NB4 (cell line): ENCODE results near the gene ARMC9.

Experiments
- TF ChIP-seq, protein P1 (sequence below): IDR thresholded peaks from one replicate; pipeline ENCODE4 v1.5.1; 2012; ENCODE audit warnings: low read depth, low read length
- TF ChIP-seq, protein P2 (sequence below): IDR thresholded peaks from 2 replicates; pipeline ENCODE4 v1.6.1; 2011; ENCODE audit warnings: low read depth, low read length

DNA sequence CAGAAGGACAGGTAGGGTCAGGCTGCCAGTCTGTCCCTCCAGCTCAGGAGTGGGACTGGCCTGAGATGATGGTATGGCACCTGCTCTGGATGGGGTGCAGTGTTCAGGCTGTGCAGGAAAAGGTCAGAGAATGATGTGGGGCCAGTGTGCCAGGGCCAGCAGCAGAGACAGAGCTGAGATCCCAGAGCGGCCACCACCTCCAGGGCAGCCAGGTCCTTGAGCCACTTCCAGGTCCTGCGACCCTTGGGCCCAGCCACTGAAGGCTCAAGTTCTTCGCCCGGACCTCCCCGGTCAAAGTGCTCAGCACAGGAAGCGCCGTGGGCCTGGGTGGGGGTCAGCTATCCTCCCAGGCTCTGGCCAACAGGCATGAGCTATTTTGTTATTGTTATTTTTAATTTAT lies 12.1 kb upstream of the ARMC9 start:
- TF ChIP-seq, protein P1, sequence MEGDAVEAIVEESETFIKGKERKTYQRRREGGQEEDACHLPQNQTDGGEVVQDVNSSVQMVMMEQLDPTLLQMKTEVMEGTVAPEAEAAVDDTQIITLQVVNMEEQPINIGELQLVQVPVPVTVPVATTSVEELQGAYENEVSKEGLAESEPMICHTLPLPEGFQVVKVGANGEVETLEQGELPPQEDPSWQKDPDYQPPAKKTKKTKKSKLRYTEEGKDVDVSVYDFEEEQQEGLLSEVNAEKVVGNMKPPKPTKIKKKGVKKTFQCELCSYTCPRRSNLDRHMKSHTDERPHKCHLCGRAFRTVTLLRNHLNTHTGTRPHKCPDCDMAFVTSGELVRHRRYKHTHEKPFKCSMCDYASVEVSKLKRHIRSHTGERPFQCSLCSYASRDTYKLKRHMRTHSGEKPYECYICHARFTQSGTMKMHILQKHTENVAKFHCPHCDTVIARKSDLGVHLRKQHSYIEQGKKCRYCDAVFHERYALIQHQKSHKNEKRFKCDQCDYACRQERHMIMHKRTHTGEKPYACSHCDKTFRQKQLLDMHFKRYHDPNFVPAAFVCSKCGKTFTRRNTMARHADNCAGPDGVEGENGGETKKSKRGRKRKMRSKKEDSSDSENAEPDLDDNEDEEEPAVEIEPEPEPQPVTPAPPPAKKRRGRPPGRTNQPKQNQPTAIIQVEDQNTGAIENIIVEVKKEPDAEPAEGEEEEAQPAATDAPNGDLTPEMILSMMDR = no peak
- TF ChIP-seq, protein P2, sequence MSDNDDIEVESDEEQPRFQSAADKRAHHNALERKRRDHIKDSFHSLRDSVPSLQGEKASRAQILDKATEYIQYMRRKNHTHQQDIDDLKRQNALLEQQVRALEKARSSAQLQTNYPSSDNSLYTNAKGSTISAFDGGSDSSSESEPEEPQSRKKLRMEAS = no peak
